Esophagus muscularis mucosa (tissue), 4 donors: ENCODE results near the gene ANXA6. TPM values are rescaled to one million over a fixed set of nuclear protein-coding genes. Genes with fewer than 3 reads are reported as not detected.

ENCODE experiments used
- DNase-seq: peaks from one replicate; pipeline ENCODE4 v3.0.0-alpha.2; 2017; ENCODE audit errors: extremely low spot score
- H3K27ac ChIP-seq, 4 donors: fragments of 200-600 bp; sonication (generic); replicated peaks in 1 of 4; 1 replicate in 3 of 4; 2 replicates in 1 of 4; pipeline ENCODE4 v1.5.1; 2016 to 2019; ENCODE audit warnings: mild to moderate bottlenecking in 1 of 4
- H3K27me3 ChIP-seq, 4 donors: fragments of 200-600 bp; sonication (generic); one replicate each; pipeline versions ENCODE4 v1.5.1 to v1.6.0; 2016 to 2019
- H3K36me3 ChIP-seq, 4 donors: fragments of 200-600 bp; sonication (generic); one replicate each; pipeline ENCODE4 v1.5.1; 2016 to 2019
- H3K4me1 ChIP-seq, 4 donors: fragments of 200-600 bp; sonication (generic); one replicate each; pipeline ENCODE4 v1.5.1; 2016 to 2019
- H3K4me3 ChIP-seq, 4 donors: fragments of 200-600 bp; sonication (generic); 1 replicate in 2 of 4; 2 replicates in 2 of 4; pipeline ENCODE4 v1.5.1; 2016 to 2019; ENCODE audit warnings: mild to moderate bottlenecking in 4 of 4, moderate library complexity in 1 of 4
- H3K9me3 ChIP-seq, 4 donors: fragments of 200-600 bp; sonication (generic); 1 replicate in 3 of 4; 2 replicates in 1 of 4; pipeline ENCODE4 v1.5.1; 2016 to 2019
- CTCF ChIP-seq, 3 experiments: fragments of 200-600 bp in 2 of 3; fragments of 450-650 bp in 1 of 3; sonication (generic) in 2 of 3; IDR thresholded peaks; one replicate each; pipeline ENCODE4 v1.5.1; 2017 to 2019; ENCODE audit warnings: antibody characterized with exemption in 3 of 3, mild to moderate bottlenecking in 2 of 3, moderate library complexity in 1 of 3
- EP300 ChIP-seq: sonication (generic); formaldehyde crosslinking; IDR thresholded peaks from one replicate; pipeline ENCODE4 v1.6.1; 2017; ENCODE audit warnings: antibody characterized with exemption
- POLR2A ChIP-seq: fragments of 450-650 bp; IDR thresholded peaks from one replicate; pipeline ENCODE4 v1.6.1; 2017; ENCODE audit warnings: antibody characterized with exemption, moderate library complexity, mild to moderate bottlenecking, low read depth
- POLR2AphosphoS5 ChIP-seq, 2 donors: sonication (generic); formaldehyde crosslinking; IDR thresholded peaks; one replicate each; pipeline ENCODE4 v1.6.1; 2017; ENCODE audit warnings: antibody characterized with exemption in 2 of 2
- WGBS: methylation state at CpG from one replicate; pipeline ENCODE4 v1.1.5; 2018; 5-methylcytosine and 5-hydroxymethylcytosine counted together
- intact Hi-C: fragments of 100-400 bp; cut with DNase I; formaldehyde crosslinking; loops from one replicate; pipeline ENCODE4 v1.15.1; 2023
- total RNA-seq, 4 donors: library from RNA; depleted of rRNA; stranded (reverse); fragments of >200 nt; gene quantifications; one replicate each; pipeline versions ENCODE4 v1.1.0 to v1.2.1, GENCODE V29; 2016

Gene ANXA6
- total RNA-seq, 4 donors from 2014 or later = 232 to 442 (median 374) TPM

DNA sequence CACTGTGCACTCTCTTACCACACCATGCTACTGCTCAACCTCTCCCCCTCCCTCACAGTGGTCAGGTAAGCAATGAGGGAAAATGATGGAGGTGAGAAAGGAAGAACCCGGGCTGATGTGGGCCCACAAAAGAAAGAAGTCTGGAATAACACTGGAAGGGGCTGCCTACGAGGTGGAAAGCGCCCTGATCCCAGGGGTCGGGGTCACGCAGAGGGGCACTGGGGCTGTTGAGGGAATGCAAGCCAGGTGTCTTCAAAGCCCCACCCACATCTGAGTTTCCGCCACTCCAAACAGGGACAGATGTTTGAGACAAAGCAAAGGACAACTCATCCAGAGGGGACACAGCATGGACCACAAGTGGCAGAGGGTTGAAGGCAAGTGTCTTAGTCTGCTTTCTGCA lies 81.0 kb downstream of the ANXA6 start:
- 99% methylated on average over 6 of the region's 6 CpGs for WGBS
- no peak for DNase-seq
- TF ChIP-seq EP300 (no peak), POLR2AphosphoS5 (IDR thresholded peaks at IDR 0.05) (no peak), POLR2A (no peak), CTCF (IDR thresholded peaks at IDR 0.05) (no peak)
- Histone ChIP-seq H3K9me3 (no peaks in the 10 kb centered on the region), H3K4me1 (peaks cover 54 to 69% (median 62%) of the 10 kb centered on the region in 4 donors), H3K4me3 (no peak overlapping the region), H3K36me3 (peaks cover 0 to 7% (median 0%) of the 10 kb centered on the region in 4 donors), H3K27me3 (no peaks in the 10 kb centered on the region), H3K27ac (no peak overlapping the region)
- intact Hi-C loops = no loop called here

DNA sequence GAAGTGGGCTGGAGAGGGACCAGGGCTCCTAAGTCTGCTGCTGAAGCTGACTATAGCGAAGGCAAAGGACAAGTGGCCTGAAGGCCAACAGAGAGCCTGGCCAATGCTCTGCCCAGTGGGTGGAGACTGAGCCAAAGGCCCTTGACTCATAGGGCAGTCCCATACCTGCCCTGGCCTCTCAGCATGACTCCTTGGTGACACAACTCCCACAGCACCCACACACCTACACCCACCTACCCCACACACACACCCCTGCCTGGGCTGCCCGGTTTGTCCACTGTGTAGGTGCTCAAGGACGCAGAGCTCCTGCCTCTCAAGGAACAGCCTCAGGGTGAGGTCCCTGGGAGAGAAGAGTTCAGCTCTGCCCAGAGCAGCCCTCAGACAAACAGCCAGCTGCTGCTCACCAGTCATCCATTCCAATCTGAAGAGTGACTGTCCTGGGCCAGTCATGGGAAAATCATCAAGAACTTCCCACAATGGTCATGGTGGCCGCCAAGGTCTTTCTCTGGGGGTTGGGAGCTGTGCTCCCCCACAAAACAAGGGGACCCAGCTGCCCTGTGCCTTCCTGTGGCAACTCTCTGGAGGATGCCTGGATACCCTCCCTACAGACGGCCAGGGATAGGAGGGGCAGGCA lies 81.8 kb downstream of the ANXA6 start:
- Histone ChIP-seq H3K4me3 (no peak overlapping the region), H3K36me3 (peaks cover 0 to 12% (median 0%) of the 10 kb centered on the region in 4 donors), H3K4me1 (peaks cover 58 to 75% (median 66%) of the 10 kb centered on the region in 4 donors), H3K27me3 (no peaks in the 10 kb centered on the region), H3K9me3 (no peaks in the 10 kb centered on the region), H3K27ac (no peak overlapping the region)
- TF ChIP-seq EP300 (no peak), POLR2A (no peak), CTCF (IDR thresholded peaks at IDR 0.05) (no peak), POLR2AphosphoS5 (IDR thresholded peaks at IDR 0.05) (no peak)
- WGBS = 89% methylated on average over 5 of the region's 5 CpGs
- DNase-seq = no peak
- intact Hi-C loops = no loop called here

DNA sequence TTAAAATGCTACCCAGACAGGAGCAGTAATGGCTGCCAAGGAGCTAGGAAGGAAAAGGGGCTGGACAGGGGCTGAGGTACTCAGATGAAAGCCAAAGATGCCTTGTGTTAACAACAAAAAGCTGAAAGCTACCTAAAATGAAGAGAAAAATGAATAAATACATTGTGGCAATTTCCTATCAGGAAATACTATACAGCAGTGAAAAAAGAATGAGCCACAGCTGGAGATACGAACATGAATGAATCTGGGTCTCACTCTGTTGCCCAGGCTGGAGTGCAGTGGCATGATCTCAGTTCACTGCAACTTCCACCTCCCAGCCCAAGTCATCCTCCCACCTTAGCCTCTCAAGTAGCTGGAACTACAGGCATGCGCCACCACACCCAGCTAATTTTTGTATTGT lies 83.0 kb downstream of the ANXA6 start:
- intact Hi-C loops = no loop called here
- Histone ChIP-seq H3K9me3 (no peaks in the 10 kb centered on the region), H3K4me1 (peaks cover 62 to 79% (median 71%) of the 10 kb centered on the region in 4 donors), H3K36me3 (peaks cover 0 to 12% (median 0%) of the 10 kb centered on the region in 4 donors), H3K27ac (no peak overlapping the region), H3K27me3 (no peaks in the 10 kb centered on the region), H3K4me3 (no peak overlapping the region)
- WGBS = 100% methylated on average over 2 of the region's 2 CpGs
- no peak for DNase-seq
- no peak for TF ChIP-seq EP300
- TF ChIP-seq CTCF (IDR thresholded peaks at IDR 0.05) = no peak
- no peak for TF ChIP-seq POLR2A
- no peak for TF ChIP-seq POLR2AphosphoS5 (IDR thresholded peaks at IDR 0.05)

- Histone ChIP-seq H3K36me3 (peaks cover 0 to 5% (median 0%) of the 10 kb centered on the region in 4 donors), H3K27ac (no peak overlapping the region), H3K9me3 (no peaks in the 10 kb centered on the region), H3K4me3 (no peak overlapping the region), H3K4me1 (peaks cover 64 to 79% (median 72%) of the 10 kb centered on the region in 4 donors), H3K27me3 (no peaks in the 10 kb centered on the region)
- TF ChIP-seq POLR2AphosphoS5 (IDR thresholded peaks at IDR 0.05) (no peak), POLR2A (no peak), CTCF (IDR thresholded peaks at IDR 0.05) (no peak), EP300 (no peak)
- intact Hi-C loops = no loop called here
- WGBS = 100% methylated on average over 2 of the region's 2 CpGs
- no peak for DNase-seq
Observed at GRCh38 chr5:151073280-151073679, 84.3 kb downstream of the ANXA6 start.

GRCh38 chr5:151072630-151073025 lies 85.0 kb downstream of the ANXA6 start:
- 92% methylated on average over 5 of the region's 5 CpGs for WGBS
- no peak for TF ChIP-seq EP300
- no peak for TF ChIP-seq CTCF (IDR thresholded peaks at IDR 0.05)
- TF ChIP-seq POLR2A = no peak
- no peak overlapping the region for H3K27ac ChIP-seq

More at GRCh38 chr5:151072630-151073025, 85.0 kb downstream of the ANXA6 start:
- Histone ChIP-seq H3K9me3 (no peaks in the 10 kb centered on the region), H3K27me3 (no peaks in the 10 kb centered on the region), H3K36me3 (peaks cover 0 to 5% (median 0%) of the 10 kb centered on the region in 4 donors), H3K4me1 (peaks cover 64 to 79% (median 72%) of the 10 kb centered on the region in 4 donors), H3K4me3 (no peak overlapping the region)
- intact Hi-C loops = no loop called here
- no peak for DNase-seq
